ENCODE results near the gene LRIT1.

DNA sequence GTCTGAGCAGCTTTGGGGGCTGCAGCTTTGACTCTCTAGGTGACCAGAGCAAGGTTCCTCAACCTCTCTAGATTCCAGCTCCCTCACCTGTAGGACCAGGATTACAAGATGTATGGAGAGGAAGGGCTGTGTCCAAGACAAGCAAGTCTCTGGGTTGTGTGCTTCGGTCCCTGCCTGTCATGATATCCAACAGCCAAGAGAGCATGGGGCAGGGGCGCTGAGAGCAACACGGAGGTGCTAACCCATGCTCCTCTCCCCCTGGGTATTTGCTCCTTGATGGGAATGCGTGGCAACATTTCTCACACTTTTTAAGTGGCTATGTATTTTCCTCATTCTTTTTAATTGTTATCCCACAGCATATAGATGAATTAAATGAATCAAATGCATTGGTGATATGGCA is 36.7 kb downstream of the LRIT1 start:
- TF ChIP-seq, protein P1, sequence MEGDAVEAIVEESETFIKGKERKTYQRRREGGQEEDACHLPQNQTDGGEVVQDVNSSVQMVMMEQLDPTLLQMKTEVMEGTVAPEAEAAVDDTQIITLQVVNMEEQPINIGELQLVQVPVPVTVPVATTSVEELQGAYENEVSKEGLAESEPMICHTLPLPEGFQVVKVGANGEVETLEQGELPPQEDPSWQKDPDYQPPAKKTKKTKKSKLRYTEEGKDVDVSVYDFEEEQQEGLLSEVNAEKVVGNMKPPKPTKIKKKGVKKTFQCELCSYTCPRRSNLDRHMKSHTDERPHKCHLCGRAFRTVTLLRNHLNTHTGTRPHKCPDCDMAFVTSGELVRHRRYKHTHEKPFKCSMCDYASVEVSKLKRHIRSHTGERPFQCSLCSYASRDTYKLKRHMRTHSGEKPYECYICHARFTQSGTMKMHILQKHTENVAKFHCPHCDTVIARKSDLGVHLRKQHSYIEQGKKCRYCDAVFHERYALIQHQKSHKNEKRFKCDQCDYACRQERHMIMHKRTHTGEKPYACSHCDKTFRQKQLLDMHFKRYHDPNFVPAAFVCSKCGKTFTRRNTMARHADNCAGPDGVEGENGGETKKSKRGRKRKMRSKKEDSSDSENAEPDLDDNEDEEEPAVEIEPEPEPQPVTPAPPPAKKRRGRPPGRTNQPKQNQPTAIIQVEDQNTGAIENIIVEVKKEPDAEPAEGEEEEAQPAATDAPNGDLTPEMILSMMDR (IDR thresholded peaks at IDR 0.05; ENCODE audit: extremely low read depth in 1 of 2, insufficient read depth in 1 of 2, low read depth in 1 of 2, low read length in 2 of 2): no peak
- TF ChIP-seq EZH2 (IDR thresholded peaks at IDR 0.05; ENCODE audit: borderline replicate concordance, low read depth, low read length, severe bottlenecking) (no peak), POLR2AphosphoS5 (IDR thresholded peaks at IDR 0.05; ENCODE audit: insufficient read depth, low read depth, low read length) (no peak), POLR2A (IDR thresholded peaks at IDR 0.05; ENCODE audit: low read depth, low read length) (no peak), JUN (IDR thresholded peaks at IDR 0.05; ENCODE audit: borderline replicate concordance, insufficient read depth, insufficient read length, low read depth) (no peak), FOS (IDR thresholded peaks at IDR 0.05; ENCODE audit: borderline replicate concordance, insufficient read depth, low read length) (no peak), GATA2 (IDR thresholded peaks at IDR 0.05; ENCODE audit: insufficient read depth, insufficient read length, low read depth, low read length) (no peak), MAX (IDR thresholded peaks at IDR 0.05; ENCODE audit: insufficient read depth, insufficient read length) (no peak), MYC (IDR thresholded peaks at IDR 0.05; ENCODE audit: low read depth, low read length) (no peak)
